ENCODE data around the gene PELI2.

Gene PELI2

DNA sequence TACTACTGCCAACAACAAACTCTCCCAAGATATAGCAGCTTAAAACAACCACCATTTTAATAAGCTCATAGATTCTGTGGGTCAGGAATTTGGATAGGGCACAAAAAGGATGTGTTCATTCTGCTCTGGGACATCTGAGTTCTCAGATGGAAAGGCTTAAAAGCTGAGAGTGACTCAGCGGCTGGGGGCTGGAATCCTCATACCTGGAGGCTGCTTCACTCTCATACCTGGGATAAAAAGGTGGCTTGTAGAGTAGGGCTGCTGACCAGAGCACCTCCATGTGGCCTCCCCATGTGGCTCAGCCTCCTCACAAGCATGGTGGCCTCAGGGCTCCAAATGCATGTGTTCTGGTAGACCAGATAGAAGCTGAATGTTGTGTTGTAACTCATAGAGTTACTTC lies 20.2 kb upstream of the PELI2 start:
- no peak for TF ChIP-seq EZH2phosphoT487 (IDR thresholded peaks at IDR 0.05; ENCODE audit: low read length)
- no peak for TF ChIP-seq EZH2 (optimal IDR thresholded peaks at IDR 0.05; ENCODE audit: low read depth, low read length)
- TF ChIP-seq, protein P1, sequence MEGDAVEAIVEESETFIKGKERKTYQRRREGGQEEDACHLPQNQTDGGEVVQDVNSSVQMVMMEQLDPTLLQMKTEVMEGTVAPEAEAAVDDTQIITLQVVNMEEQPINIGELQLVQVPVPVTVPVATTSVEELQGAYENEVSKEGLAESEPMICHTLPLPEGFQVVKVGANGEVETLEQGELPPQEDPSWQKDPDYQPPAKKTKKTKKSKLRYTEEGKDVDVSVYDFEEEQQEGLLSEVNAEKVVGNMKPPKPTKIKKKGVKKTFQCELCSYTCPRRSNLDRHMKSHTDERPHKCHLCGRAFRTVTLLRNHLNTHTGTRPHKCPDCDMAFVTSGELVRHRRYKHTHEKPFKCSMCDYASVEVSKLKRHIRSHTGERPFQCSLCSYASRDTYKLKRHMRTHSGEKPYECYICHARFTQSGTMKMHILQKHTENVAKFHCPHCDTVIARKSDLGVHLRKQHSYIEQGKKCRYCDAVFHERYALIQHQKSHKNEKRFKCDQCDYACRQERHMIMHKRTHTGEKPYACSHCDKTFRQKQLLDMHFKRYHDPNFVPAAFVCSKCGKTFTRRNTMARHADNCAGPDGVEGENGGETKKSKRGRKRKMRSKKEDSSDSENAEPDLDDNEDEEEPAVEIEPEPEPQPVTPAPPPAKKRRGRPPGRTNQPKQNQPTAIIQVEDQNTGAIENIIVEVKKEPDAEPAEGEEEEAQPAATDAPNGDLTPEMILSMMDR (IDR thresholded peaks at IDR 0.05; ENCODE audit: low read length), result no peak
- no peaks in the 10 kb centered on the region for H3K36me3 ChIP-seq (replicated peaks; ENCODE audit: insufficient read depth, low read length)
- DNase-seq, result no peak
- no peak overlapping the region for H3K4me2 ChIP-seq (ENCODE audit: low read depth, low read length)
- H3K27ac ChIP-seq (ENCODE audit: low read length), result no peak overlapping the region
- H3K9me2 ChIP-seq (replicated peaks; ENCODE audit: insufficient read depth, low read length), result no peaks in the 10 kb centered on the region
- H4K20me1 ChIP-seq (ENCODE audit: insufficient read depth, low read length), result no peaks in the 10 kb centered on the region
- no peaks in the 10 kb centered on the region for H3K27me3 ChIP-seq (replicated peaks; ENCODE audit: insufficient read depth, low read length)
- no peak overlapping the region for H3K4me3 ChIP-seq (ENCODE audit: low read length)
- H3F3A ChIP-seq (ENCODE audit: insufficient read depth, low read length), result no peaks in the 10 kb centered on the region
- H3K9ac ChIP-seq (ENCODE audit: low read length), result no peak overlapping the region
- H2AFZ ChIP-seq (ENCODE audit: low read length), result no peak overlapping the region
- no peaks in the 10 kb centered on the region for H3K9me3 ChIP-seq (replicated peaks; ENCODE audit: insufficient read depth, low read length)
- H3K79me2 ChIP-seq (ENCODE audit: low read length), result no peaks in the 10 kb centered on the region
- no peaks in the 10 kb centered on the region for H3K4me1 ChIP-seq (ENCODE audit: low read length)

DNA sequence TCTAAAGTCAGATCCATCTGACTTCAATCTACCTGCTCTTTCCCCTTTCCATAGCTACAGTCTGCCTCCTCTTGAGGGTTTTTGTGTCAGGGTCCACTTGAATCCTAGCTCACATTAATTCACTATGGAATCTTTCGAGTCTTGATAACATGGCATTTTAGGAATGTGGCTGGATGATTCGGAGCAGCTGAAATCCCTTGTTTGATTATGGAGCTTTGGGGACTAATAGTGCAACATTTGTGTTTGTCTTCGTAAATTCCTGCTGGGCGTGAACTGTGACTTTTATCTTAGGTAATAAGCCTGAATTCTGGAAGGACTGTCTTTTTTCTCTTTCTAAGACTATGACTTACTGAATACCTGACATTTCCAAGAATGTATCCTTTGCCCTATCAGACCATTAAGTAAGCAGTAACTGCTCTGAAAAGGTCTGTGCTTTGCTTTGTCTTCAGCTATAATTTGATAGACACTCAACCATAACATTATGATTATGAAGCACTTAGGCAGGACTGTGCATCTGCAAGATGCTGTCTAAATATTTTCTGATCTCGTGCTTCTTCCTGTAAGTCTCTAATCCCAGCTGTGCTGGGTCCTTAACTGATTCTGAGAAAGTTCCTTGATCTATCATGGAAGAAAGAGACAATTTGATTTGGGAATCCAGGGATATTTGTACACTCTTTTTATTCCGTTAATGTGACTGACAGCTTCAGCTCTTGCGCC lies 19.0 kb upstream of the PELI2 start:
- H3K9me2 ChIP-seq (replicated peaks; ENCODE audit: insufficient read depth, low read length), result no peaks in the 10 kb centered on the region
- H4K20me1 ChIP-seq (ENCODE audit: insufficient read depth, low read length), result no peaks in the 10 kb centered on the region
- H3K4me1 ChIP-seq (ENCODE audit: low read length), result no peaks in the 10 kb centered on the region
- TF ChIP-seq EZH2phosphoT487 (IDR thresholded peaks at IDR 0.05; ENCODE audit: low read length), result no peak
- no peak for TF ChIP-seq EZH2 (optimal IDR thresholded peaks at IDR 0.05; ENCODE audit: low read depth, low read length)
- TF ChIP-seq, protein P1 (IDR thresholded peaks at IDR 0.05; ENCODE audit: low read length), result no peak
- no peaks in the 10 kb centered on the region for H3F3A ChIP-seq (ENCODE audit: insufficient read depth, low read length)
- no peak for DNase-seq
- no peaks in the 10 kb centered on the region for H3K27me3 ChIP-seq (replicated peaks; ENCODE audit: insufficient read depth, low read length)
- no peak overlapping the region for H3K9ac ChIP-seq (ENCODE audit: low read length)
- H2AFZ ChIP-seq (ENCODE audit: low read length), result no peak overlapping the region
- no peak overlapping the region for H3K4me2 ChIP-seq (ENCODE audit: low read depth, low read length)
- H3K9me3 ChIP-seq (replicated peaks; ENCODE audit: insufficient read depth, low read length), result no peaks in the 10 kb centered on the region
- H3K4me3 ChIP-seq (ENCODE audit: low read length), result no peak overlapping the region
- no peak overlapping the region for H3K27ac ChIP-seq (ENCODE audit: low read length)
- no peaks in the 10 kb centered on the region for H3K79me2 ChIP-seq (ENCODE audit: low read length)
- no peaks in the 10 kb centered on the region for H3K36me3 ChIP-seq (replicated peaks; ENCODE audit: insufficient read depth, low read length)

DNA sequence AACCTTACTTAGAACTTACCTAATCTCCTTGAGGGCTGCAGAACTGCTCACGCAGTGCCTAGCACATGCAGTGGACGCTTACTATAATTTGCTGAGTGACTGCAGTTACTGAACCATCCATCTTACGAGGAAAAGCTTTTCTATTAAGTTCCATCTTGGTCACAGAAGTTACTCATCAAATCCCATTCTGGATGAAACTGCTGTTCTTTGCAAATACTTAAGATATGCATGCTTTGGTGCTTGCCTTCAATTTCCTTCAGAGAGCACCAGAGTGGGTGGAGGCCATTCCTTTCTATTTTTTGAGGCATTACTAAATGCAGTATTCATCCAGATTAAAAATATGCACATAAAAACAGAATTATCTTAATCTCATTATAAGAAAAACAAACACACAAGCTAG lies 17.7 kb upstream of the PELI2 start:
- no peaks in the 10 kb centered on the region for H3K36me3 ChIP-seq (replicated peaks; ENCODE audit: insufficient read depth, low read length)
- no peak overlapping the region for H2AFZ ChIP-seq (ENCODE audit: low read length)
- TF ChIP-seq EZH2phosphoT487 (IDR thresholded peaks at IDR 0.05; ENCODE audit: low read length), result no peak
- TF ChIP-seq, protein P1 (IDR thresholded peaks at IDR 0.05; ENCODE audit: low read length), result no peak
- no peak for TF ChIP-seq EZH2 (optimal IDR thresholded peaks at IDR 0.05; ENCODE audit: low read depth, low read length)
- no peaks in the 10 kb centered on the region for H3K9me2 ChIP-seq (replicated peaks; ENCODE audit: insufficient read depth, low read length)
- H3K9ac ChIP-seq (ENCODE audit: low read length), result no peak overlapping the region
- no peaks in the 10 kb centered on the region for H3K79me2 ChIP-seq (ENCODE audit: low read length)
- H3K27ac ChIP-seq (ENCODE audit: low read length), result no peak overlapping the region
- H3K27me3 ChIP-seq (replicated peaks; ENCODE audit: insufficient read depth, low read length), result no peaks in the 10 kb centered on the region
- H3K4me2 ChIP-seq (ENCODE audit: low read depth, low read length), result no peak overlapping the region
- DNase-seq, result no peak
- H3K4me3 ChIP-seq (ENCODE audit: low read length), result no peak overlapping the region
- H4K20me1 ChIP-seq (ENCODE audit: insufficient read depth, low read length), result no peaks in the 10 kb centered on the region
- no peaks in the 10 kb centered on the region for H3K9me3 ChIP-seq (replicated peaks; ENCODE audit: insufficient read depth, low read length)
- H3F3A ChIP-seq (ENCODE audit: insufficient read depth, low read length), result no peaks in the 10 kb centered on the region
- H3K4me1 ChIP-seq (ENCODE audit: low read length), result no peaks in the 10 kb centered on the region
